GM12865 (cell line): Measurements from ENCODE around the gene COL9A1.

ENCODE experiments used
- DNase-seq: peaks from one replicate; pipeline ENCODE4 v3.0.0; 2010; ENCODE audit warnings: low read depth
- H3K4me3 ChIP-seq: 2 replicates; pipeline ENCODE4 v1.5.1; 2011; ENCODE audit warnings: mild to moderate bottlenecking, low read depth, low read length, control low read depth
- CTCF ChIP-seq: IDR thresholded peaks from 2 replicates; pipeline ENCODE4 v1.5.1; 2011; ENCODE audit warnings: low read length, control low read depth, low read depth, inconsistent platforms; ENCODE audit not compliant: insufficient read depth; ENCODE audit errors: missing control alignments

Gene COL9A1

GRCh38 chr6:70292193-70292592 is 10.7 kb downstream of the COL9A1 start:
- TF ChIP-seq CTCF: no peak
- no peak for DNase-seq
- H3K4me3 ChIP-seq: no peak overlapping the region

GRCh38 chr6:70289299-70289698 is 13.6 kb downstream of the COL9A1 start:
- H3K4me3 ChIP-seq: no peak overlapping the region
- TF ChIP-seq CTCF: no peak
- DNase-seq: no peak

GRCh38 chr6:70286905-70287304 is 16.0 kb downstream of the COL9A1 start:
- H3K4me3 ChIP-seq: no peak overlapping the region
- TF ChIP-seq CTCF: no peak
- DNase-seq: no peak

- H3K4me3 ChIP-seq: no peak overlapping the region
- no peak for TF ChIP-seq CTCF
- no peak for DNase-seq
Measured at GRCh38 chr6:70285201-70285600, 17.7 kb downstream of the COL9A1 start.

GRCh38 chr6:70282919-70283461 is 19.9 kb downstream of the COL9A1 start:
- no peak overlapping the region for H3K4me3 ChIP-seq
- no peak for TF ChIP-seq CTCF
- DNase-seq: no peak

GRCh38 chr6:70282312-70282918 is 20.5 kb downstream of the COL9A1 start:
- H3K4me3 ChIP-seq: no peak overlapping the region
- no peak for DNase-seq
- no peak for TF ChIP-seq CTCF

- TF ChIP-seq CTCF: no peak
- DNase-seq: no peak
- H3K4me3 ChIP-seq: no peak overlapping the region
Measured at GRCh38 chr6:70281923-70282311, 21.0 kb downstream of the COL9A1 start.
